Adipocyte (in vitro differentiated cells): ENCODE data around the gene GLT1D1.
"Not testable (repeated sequence)": the region's sequence is repeated elsewhere in the genome, so short reads cannot be mapped to it uniquely, and the experiment has no call there.

Source experiments
- DNase-seq: peaks from one replicate; pipeline ENCODE4 v3.0.0-alpha.2; 2015; ENCODE audit warnings: low read depth
- H3K27me3 ChIP-seq: replicated peaks from 2 replicates; pipeline ENCODE4 v1.7.0; 2013; ENCODE audit warnings: mild to moderate bottlenecking, low read length, moderate library complexity; ENCODE audit not compliant: control insufficient read depth, insufficient read depth
- H3K36me3 ChIP-seq: 2 replicates; pipeline ENCODE4 v1.7.0; 2013; ENCODE audit warnings: low read length, mild to moderate bottlenecking, moderate library complexity; ENCODE audit not compliant: control insufficient read depth, insufficient read depth, severe bottlenecking
- H3K4me1 ChIP-seq: 2 replicates; pipeline ENCODE4 v1.7.0; 2013; ENCODE audit warnings: mild to moderate bottlenecking, low read length, moderate library complexity; ENCODE audit not compliant: control insufficient read depth, insufficient read depth
- H3K4me3 ChIP-seq: 2 replicates; pipeline ENCODE4 v1.7.0; 2013; ENCODE audit warnings: mild to moderate bottlenecking, low read length, moderate library complexity
- H3K9ac ChIP-seq: 2 replicates; pipeline ENCODE4 v1.7.0; 2013; ENCODE audit warnings: mild to moderate bottlenecking, low read length, moderate library complexity
- H3K9me3 ChIP-seq: 2 replicates; pipeline ENCODE4 v1.7.0; 2013; ENCODE audit warnings: mild to moderate bottlenecking, low read length, moderate library complexity; ENCODE audit not compliant: control insufficient read depth

GLT1D1 gene

DNA sequence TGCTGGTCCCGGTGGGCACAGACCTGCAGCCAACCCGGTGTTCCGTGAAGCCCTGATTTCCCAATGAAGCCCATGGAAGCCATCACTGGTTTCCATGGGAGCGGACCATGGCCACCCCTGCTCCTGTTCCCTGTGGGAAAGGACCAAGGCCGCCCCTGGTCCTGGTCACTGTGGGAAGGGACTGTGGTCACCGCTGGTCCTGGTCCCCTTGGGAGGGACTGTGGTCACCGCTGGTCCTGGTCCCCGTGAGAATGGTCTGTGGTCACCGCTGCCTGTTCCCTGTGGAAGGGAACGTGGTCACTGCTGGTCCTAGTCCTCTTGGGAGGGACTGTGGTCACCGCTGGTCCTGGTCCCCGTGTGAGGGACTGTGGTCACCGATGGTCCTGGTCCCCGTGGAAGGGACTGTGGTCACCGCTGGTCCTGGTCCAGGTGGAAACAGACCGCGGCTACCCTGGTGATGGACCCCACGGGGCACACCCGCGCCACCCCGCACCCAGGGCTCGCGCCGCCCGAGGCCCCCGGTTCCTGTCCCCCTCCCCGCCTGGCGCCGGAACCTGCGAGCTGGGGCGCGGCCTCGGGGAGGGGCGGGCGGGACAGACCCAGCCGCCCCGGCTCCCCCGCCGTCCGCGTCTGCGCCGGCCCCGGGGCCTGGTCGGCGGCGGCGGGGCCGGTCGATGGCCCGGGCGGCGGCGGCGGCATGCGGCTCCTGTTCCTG lies at the start of gene GLT1D1:
GLT1D1 (plus strand) TSS at position 594 of the 715 bp plus-strand sequence; CDS start at position 698, 104 bp downstream.
- no peak within 1 kb of the TSS for H3K4me3 ChIP-seq
- H3K27me3 ChIP-seq = peaks cover 9% of the 10 kb centered on the region
- DNase-seq = no peak
- no peaks in the 10 kb centered on the region for H3K36me3 ChIP-seq
- no peaks in the 10 kb centered on the region for H3K4me1 ChIP-seq
- no peak within 1 kb of the TSS for H3K9ac ChIP-seq
- H3K9me3 ChIP-seq = no peaks in the 10 kb centered on the region

DNA sequence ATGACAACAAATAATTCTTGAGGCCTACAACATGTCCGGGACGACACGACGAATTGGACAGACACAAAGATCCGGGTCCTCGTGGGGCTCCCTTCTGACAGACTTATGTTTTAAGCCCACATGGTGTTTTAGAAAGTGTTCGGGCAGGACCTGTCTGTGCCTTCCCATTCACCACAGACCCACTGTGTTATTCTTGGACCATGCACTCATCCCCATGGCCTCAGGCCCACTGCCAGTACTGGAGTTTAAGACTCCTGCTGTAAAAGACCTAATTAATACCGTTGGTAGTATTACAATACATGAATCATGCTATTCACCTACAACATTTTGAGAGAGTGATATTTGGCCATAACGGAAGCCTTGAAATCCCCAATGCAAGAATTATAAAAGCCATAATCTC lies 49.5 kb upstream of the GLT1D1 start:
- no peaks in the 10 kb centered on the region for H3K27me3 ChIP-seq
- H3K4me1 ChIP-seq = peaks cover 8% of the 10 kb centered on the region
- no peak for DNase-seq
- no peaks in the 10 kb centered on the region for H3K9me3 ChIP-seq
- H3K4me3 ChIP-seq = no peak overlapping the region
- no peak overlapping the region for H3K9ac ChIP-seq
- peaks cover 67% of the 10 kb centered on the region for H3K36me3 ChIP-seq

DNA sequence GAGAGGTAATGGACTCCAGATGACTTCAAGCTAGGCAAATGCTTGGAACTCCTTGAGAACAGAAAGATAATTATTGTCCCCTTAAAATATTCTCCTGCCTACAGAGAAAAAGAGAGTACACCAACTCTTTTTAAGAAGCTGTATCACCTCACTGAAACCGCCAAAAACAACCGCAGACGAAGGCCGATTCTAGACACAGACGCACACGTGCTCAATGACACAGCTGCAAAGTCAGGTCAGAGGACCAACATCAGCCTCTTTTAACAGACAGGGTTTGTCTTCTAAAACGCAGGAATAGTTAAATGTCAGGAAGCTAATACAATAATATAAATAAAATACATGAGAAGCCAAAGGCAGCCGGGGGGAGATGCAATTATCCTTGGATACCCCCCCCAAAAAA lies 48.5 kb upstream of the GLT1D1 start:
- Histone ChIP-seq H3K27me3 (no peaks in the 10 kb centered on the region), H3K4me3 (no peak overlapping the region), H3K9ac (no peak overlapping the region), H3K4me1 (peaks cover 14% of the 10 kb centered on the region), H3K9me3 (no peaks in the 10 kb centered on the region), H3K36me3 (peaks cover 60% of the 10 kb centered on the region)
- no peak for DNase-seq

DNA sequence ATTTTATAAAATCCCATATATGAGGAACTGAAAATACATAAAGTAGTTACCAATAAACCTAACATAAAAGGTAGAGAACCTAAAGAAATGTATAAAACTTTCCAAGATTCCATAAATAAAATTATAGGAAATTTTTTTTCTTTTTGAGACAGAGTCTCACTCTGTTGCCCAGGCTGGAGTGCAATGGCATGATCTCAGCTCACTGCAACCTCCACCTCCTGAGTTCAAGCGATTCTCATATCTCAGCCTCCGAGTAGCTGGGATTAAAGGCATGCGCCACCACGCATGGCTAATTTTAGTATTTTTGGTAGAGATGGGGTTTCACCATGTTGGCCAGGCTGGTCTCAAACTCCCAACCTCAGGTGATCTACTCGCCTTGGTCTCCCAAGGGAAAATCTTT lies 47.9 kb upstream of the GLT1D1 start:
- H3K36me3 ChIP-seq = peaks cover 56% of the 10 kb centered on the region

DNA sequence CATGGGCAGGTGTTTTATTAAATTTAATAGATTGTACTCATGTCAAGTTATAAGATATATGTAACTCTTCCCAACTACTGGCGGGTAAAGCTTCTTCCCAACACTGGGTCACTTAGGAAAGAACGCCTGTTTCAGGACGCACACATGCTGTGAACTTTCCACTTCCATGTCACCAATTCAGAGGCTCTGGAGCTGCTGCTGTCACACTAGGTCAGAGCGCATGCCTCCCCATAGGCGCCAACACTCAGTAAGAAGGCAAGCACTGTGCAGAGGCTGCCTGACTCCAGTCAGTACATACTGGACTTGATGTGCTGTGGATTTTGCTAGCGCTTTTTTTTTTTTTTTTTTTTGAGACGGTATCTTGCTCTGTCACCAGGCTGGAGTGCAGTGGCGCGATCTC lies 46.7 kb upstream of the GLT1D1 start:
- no peaks in the 10 kb centered on the region for H3K27me3 ChIP-seq
- H3K4me1 ChIP-seq = peaks cover 29% of the 10 kb centered on the region
- no peak overlapping the region for H3K4me3 ChIP-seq
- DNase-seq = no peak
- H3K9me3 ChIP-seq = no peaks in the 10 kb centered on the region
- H3K36me3 ChIP-seq = peaks cover 48% of the 10 kb centered on the region
- no peak overlapping the region for H3K9ac ChIP-seq

More for the DNA sequence above, 47.9 kb upstream of the GLT1D1 start:
- DNase-seq, H3K27me3 ChIP-seq, H3K4me3 ChIP-seq, H3K9ac ChIP-seq, H3K9me3 ChIP-seq: not testable (repeated sequence)
- H3K4me1 ChIP-seq = peaks cover 20% of the 10 kb centered on the region

DNA sequence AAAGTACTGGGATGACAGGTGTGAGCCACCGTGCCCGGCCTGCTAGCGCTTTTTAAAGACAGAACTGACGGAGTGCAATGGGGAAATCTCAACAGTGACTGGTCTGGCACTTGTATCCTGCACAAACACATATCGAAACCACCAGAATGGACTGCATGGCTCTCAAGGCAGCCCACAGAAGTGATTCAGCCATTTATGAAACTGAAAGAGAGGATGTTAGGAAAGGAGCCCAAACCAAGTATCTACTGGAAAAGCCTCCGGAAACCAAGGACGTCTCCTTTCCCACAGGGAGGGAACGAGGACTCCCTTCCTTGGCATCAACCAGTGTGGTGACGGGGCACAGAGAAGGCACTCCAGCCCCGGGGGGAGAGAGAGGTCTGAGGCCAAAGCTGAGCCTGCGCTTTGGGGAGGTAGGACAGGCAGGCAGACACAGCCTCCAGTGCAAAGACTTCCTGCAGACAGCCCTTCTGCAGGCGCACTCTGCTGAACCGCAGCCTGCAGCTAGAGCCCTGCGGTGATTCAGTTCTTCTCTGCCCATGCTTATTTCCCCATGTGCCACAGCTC lies 46.0 kb upstream of the GLT1D1 start:
- no peak for DNase-seq
- no peaks in the 10 kb centered on the region for H3K9me3 ChIP-seq
- peaks cover 48% of the 10 kb centered on the region for H3K36me3 ChIP-seq
- no peak overlapping the region for H3K4me3 ChIP-seq
- peaks cover 27% of the 10 kb centered on the region for H3K4me1 ChIP-seq
- H3K9ac ChIP-seq = no peak overlapping the region
- no peaks in the 10 kb centered on the region for H3K27me3 ChIP-seq

DNA sequence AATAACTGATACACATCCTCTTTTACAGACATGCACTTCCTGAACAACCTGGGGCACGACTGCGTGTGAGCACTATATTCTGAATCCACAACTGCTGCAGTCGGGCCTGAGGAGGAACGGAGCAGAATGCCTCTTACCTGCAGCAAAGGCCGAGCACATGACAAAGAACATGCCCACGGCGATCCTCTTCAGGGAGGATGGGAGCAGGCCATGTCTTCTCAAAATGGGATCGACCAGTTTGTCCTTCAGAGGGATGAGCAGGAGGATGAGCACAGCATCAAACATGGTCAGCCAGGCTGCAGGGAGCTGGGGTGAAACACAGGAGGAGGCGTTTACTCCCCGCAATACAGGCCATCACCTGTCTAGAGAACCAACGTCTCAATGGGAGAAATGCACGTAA lies 44.6 kb upstream of the GLT1D1 start:
- H3K36me3 ChIP-seq = peaks cover 37% of the 10 kb centered on the region
- H3K4me3 ChIP-seq = no peak overlapping the region
- peaks cover 39% of the 10 kb centered on the region for H3K4me1 ChIP-seq
- no peaks in the 10 kb centered on the region for H3K9me3 ChIP-seq
- H3K27me3 ChIP-seq = no peaks in the 10 kb centered on the region
- DNase-seq = no peak
- H3K9ac ChIP-seq = no peak overlapping the region

DNA sequence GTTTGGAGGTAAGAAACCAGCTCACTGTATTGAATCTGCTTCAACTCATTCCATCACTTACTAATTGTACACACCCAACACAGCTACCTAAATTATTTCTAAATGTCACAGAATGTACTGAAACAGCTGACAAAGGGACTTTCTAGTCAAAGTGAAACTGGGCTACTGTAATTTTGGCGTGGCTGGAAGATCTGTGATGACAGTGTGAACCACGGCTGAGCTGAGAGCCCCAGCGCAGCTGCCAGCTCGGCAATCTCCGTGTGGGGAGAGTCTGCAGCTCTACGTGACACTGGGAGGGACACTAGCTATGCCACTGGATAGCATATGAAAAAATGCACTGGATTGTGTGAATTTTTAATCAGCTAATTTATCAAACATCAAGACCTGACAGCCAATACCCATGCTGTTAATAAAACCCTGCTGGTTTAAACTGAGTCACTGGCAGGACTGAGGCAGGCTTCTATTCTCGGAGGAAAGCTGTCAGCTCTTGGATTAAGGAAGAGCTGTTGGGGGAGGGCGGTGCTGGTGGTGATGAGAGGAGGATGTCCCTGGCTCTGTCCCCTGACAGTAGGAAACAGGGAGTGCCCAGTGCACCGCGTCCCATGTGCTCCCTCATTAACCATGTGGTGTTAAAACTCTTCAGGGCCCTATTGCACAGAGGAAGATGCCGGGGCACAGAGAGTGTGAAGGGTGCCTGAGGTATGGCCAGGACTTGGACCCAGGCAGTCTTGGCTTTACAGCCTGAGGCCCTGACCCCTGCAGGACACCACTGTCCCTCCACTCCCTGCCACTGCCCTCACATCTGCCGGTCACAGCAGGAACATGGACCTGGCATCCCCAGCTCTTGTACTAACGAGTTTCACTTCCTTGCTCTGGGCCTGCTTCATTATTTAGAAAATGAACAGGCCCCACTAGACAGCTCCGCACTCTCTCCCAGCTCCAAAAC lies 42.8 kb upstream of the GLT1D1 start:
- H3K4me3 ChIP-seq = peak overlapping the region; percentile 68
- peaks cover 24% of the 10 kb centered on the region for H3K36me3 ChIP-seq

DNA sequence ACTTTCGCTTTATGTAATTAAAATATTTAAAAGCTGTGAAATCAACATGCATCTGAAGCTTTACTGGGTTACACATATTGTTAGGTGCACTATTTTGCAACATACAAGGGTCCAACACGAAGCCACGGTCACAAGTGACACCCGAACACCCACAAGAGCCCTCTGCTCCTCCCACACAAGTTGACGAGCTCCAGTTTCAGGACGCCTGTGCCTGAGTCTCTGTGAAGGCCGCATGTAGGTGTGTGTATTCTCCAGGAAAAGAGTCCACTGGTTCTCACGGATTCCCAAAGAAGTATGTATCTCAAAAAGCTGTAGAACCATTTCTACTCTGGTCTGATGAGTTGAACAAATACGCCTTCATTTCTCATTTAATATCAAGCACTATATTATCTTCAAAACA lies 41.5 kb upstream of the GLT1D1 start:
- no peak for DNase-seq
- Histone ChIP-seq H3K4me3 (no peak overlapping the region), H3K9me3 (no peaks in the 10 kb centered on the region), H3K27me3 (no peaks in the 10 kb centered on the region), H3K4me1 (peaks cover 66% of the 10 kb centered on the region), H3K9ac (peak overlapping the region; percentile 70), H3K36me3 (peaks cover 20% of the 10 kb centered on the region)

More for the DNA sequence above, 42.8 kb upstream of the GLT1D1 start:
- DNase-seq = no peak
- H3K27me3 ChIP-seq = no peaks in the 10 kb centered on the region
- H3K9ac ChIP-seq = peak overlapping the region; percentile 70
- no peaks in the 10 kb centered on the region for H3K9me3 ChIP-seq
- H3K4me1 ChIP-seq = peaks cover 53% of the 10 kb centered on the region

DNA sequence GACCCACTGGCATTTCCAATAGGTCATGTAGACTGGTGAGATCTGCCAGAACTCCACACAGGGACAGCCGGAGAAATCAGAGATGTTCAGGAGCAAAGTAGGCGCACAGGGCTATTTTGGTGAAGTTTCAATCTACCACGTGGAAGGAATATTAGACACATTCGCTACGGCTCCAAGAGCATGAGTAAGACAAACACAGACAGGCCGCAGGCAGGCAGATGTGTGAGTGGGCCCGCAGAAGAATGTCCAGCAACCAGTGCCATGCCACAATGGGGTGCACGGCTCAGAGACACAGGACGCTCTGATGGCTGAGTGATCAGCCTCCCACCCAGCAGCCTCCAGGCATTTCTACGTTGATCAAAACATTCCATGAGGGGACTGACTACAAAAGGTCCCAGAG lies 39.9 kb upstream of the GLT1D1 start:
- Histone ChIP-seq H3K9ac (peak overlapping the region; percentile 36), H3K27me3 (no peaks in the 10 kb centered on the region), H3K9me3 (no peaks in the 10 kb centered on the region), H3K4me1 (peaks cover 82% of the 10 kb centered on the region), H3K36me3 (peaks cover 7% of the 10 kb centered on the region), H3K4me3 (peak overlapping the region; percentile 33)
- DNase-seq = no peak

DNA sequence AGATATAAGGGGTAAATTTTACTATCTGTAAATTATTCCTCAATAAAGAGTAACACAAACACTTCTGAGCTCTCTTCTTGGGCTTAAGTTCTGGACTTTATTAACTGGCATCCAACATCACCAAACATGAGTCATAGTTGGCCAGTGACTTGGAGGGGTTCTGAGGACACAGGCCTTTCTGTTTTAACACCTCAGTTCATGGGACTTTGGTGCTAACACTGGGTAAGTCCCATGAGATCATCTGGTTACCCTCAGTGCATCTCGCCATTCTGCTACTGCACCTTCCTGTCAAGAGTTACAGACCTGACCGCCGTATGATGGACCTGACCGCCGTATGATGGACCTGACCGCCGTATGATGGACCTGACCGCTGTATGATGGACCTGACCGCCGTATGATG lies 39.4 kb upstream of the GLT1D1 start:
- Histone ChIP-seq H3K27me3 (no peaks in the 10 kb centered on the region), H3K9me3 (no peaks in the 10 kb centered on the region), H3K4me3 (peak overlapping the region; percentile 33), H3K9ac (peak overlapping the region; percentile 36), H3K4me1 (peaks cover 87% of the 10 kb centered on the region), H3K36me3 (peaks cover 2% of the 10 kb centered on the region)
- DNase-seq = no peak
